RWPE1 (cell line): Measurements from ENCODE around the gene XKR8.

Source experiments
- CTCF ChIA-PET: fragments of 350-600 bp; sonication (Branson Sonifier 250); formaldehyde crosslinking; extraction: SDS; loops from one replicate; lab custom pipeline; 2021; lab: Yijun Ruan, JAX
- POLR2A ChIA-PET: fragments of 400-600 bp; formaldehyde crosslinking; extraction: SDS; loops from one replicate; lab custom pipeline; 2020; ENCODE audit warnings: antibody characterized with exemption; ENCODE audit not compliant: low non-redundant PET; lab: Yijun Ruan, JAX
- DNase-seq: peaks from one replicate; pipeline ENCODE4 v3.0.0; 2012; ENCODE audit warnings: low spot score
- H3K27ac ChIP-seq: fragments of 450-650 bp; 2 replicates; pipeline ENCODE4 v1.5.1; 2017
- TF ChIP-seq, protein P1 (sequence below): fragments of 450-650 bp; conservative IDR thresholded peaks from 2 replicates; pipeline ENCODE4 v1.5.1; 2017; ENCODE audit warnings: low read depth, mild to moderate bottlenecking

The XKR8 gene

DNA sequence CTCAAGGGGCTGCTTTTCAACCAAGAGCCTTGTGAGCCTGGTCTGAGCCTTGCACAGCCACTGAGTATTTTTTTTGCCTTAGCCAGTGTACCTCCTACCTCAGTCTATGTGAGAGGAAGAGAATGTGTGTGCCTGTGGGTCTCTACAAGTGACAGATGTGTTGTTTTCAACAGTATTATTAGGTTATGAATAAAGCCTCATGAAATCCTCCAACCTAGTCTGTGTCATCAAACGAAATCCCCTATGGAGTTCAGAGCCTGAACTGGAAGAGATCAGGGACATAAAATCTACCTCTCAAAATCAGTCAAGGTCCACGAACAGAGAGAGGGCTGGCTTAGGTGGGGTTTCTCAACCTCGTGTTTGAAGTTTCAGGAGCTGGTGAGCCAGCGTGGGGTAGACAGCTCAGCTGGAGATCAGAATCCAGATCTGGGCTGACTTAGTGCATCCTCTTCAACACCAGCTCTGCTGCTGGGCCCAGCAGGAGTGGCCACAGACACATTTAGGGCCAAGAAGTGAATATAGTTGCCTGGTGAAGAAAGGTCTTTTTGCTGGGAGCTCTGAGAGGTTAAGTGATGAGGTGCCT, 8.2 kb downstream of the XKR8 start:
- TF ChIP-seq, protein P1, sequence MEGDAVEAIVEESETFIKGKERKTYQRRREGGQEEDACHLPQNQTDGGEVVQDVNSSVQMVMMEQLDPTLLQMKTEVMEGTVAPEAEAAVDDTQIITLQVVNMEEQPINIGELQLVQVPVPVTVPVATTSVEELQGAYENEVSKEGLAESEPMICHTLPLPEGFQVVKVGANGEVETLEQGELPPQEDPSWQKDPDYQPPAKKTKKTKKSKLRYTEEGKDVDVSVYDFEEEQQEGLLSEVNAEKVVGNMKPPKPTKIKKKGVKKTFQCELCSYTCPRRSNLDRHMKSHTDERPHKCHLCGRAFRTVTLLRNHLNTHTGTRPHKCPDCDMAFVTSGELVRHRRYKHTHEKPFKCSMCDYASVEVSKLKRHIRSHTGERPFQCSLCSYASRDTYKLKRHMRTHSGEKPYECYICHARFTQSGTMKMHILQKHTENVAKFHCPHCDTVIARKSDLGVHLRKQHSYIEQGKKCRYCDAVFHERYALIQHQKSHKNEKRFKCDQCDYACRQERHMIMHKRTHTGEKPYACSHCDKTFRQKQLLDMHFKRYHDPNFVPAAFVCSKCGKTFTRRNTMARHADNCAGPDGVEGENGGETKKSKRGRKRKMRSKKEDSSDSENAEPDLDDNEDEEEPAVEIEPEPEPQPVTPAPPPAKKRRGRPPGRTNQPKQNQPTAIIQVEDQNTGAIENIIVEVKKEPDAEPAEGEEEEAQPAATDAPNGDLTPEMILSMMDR, result no peak
- ChIA-PET CTCF (interaction anchor here (0.6 kb wide), 3 partner anchors 63 to 657 kb away, joined by 3 to 6 read pairs (median 4); no protein-coding TSS in a partner anchor), POLR2A (interaction anchor here (0.6 kb wide), 1 partner anchor 301 kb away, joined by 9 read pairs; no protein-coding TSS in a partner anchor)
- no peak overlapping the region for H3K27ac ChIP-seq
- DNase-seq, result no peak

DNA sequence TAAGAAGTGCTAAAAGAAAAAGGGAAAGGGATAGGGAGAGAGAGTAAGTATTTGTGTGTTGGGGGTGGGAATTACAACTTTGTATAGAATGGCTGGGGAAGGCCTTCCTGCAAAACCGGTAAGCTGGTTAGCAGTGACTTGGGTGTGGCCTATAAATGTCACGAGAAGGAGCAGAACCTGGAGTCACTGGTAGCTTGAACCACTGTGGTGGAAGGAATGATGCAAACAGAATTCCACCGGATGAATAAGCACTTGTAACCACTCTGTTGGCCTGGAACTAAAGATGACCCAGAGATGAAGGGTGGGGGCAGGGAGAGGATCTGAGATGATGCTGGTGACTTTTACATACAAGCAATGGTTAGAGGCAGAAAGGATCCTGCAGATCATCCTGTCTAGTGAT, 8.9 kb downstream of the XKR8 start:
- TF ChIP-seq, protein P1, result no peak
- POLR2A ChIA-PET, result interaction anchor here (0.6 kb wide), 1 partner anchor 300 kb away, joined by 9 read pairs; no protein-coding TSS in a partner anchor
- H3K27ac ChIP-seq, result no peak overlapping the region

DNA sequence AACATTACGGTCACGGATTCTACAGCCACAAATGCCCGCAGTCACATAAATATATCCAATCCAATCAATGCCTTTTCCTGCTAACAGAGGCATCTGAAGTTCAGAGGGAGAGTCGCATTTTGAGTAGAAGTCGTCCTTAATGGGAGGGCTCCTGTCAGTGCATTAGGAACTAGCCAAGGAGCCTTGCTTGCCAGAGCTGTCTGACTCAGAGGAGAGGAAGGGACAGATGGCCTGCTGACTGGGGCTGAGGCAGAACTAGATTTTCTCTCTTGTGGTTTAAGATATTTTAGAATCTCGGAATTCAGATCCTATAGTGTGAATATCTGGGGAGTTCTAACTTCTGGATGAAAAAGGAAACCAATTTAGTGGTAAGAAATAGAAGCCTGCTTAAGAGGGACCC, 10.6 kb downstream of the XKR8 start:
- H3K27ac ChIP-seq, result no peak overlapping the region
- TF ChIP-seq, protein P1, result no peak
- ChIA-PET POLR2A (no interaction called here), CTCF (interaction anchor here (0.7 to 0.8 kb wide), 2 partner anchors 9 to 44 kb away, joined by 4 read pairs; no protein-coding TSS in a partner anchor)
- DNase-seq, result no peak

More for the DNA sequence above, 8.9 kb downstream of the XKR8 start:
- CTCF ChIA-PET, result interaction anchor here (0.6 kb wide), 2 partner anchors 63 to 657 kb away, joined by 4 to 6 read pairs; no protein-coding TSS in a partner anchor
- peak; percentile 40 for DNase-seq

DNA sequence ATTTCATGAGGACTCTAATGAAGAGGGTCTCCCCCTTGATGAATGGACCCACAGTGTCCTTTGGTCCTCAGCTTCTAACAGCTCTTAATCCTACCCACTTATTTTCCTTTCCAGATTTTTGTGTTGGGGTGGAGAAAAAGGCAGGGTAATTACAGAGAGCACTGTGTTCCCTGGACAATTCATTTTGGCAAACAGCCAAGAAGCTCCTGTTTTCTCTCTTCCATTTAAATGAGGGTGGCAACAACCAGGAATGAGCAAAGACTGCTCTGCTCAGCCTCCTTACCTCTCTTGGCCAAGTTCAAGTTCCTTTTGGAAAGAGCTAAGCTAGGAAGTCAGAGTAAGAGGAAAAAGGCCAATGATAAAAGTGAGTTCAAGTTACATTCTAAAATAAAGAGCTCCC, 11.9 kb downstream of the XKR8 start:
- H3K27ac ChIP-seq, result no peak overlapping the region
- POLR2A ChIA-PET, result no interaction called here
- DNase-seq, result no peak
- CTCF ChIA-PET, result interaction anchor here (1.0 kb wide), 1 partner anchor 10 kb away, joined by 5 read pairs; no protein-coding TSS in a partner anchor
- TF ChIP-seq, protein P1, result no peak

DNA sequence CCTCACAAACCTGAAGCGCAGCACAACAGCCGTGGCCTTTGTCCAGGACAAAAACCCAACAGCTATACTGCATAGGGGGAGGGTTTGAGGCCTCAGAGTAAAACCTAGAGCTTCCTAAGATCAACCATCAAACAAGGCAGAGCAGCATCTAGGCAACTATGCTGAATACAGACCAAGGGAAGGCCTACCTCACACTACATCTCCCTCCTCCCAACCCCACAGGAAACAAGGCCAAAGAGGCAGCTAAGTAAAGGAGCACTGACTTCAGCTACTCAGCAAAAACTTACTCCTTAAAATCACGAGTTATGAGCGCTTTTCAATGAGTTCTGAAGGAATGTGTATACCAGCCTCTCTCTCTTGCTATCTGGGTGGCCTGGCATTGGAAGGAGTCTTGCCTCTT, 12.4 kb downstream of the XKR8 start:
- CTCF ChIA-PET, result interaction anchor here (0.6 to 1.0 kb wide), 2 partner anchors 11 to 88 kb away, joined by 3 to 5 read pairs; no protein-coding TSS in a partner anchor
- DNase-seq, result no peak
- H3K27ac ChIP-seq, result no peak overlapping the region
- TF ChIP-seq, protein P1, result no peak
- POLR2A ChIA-PET, result no interaction called here

DNA sequence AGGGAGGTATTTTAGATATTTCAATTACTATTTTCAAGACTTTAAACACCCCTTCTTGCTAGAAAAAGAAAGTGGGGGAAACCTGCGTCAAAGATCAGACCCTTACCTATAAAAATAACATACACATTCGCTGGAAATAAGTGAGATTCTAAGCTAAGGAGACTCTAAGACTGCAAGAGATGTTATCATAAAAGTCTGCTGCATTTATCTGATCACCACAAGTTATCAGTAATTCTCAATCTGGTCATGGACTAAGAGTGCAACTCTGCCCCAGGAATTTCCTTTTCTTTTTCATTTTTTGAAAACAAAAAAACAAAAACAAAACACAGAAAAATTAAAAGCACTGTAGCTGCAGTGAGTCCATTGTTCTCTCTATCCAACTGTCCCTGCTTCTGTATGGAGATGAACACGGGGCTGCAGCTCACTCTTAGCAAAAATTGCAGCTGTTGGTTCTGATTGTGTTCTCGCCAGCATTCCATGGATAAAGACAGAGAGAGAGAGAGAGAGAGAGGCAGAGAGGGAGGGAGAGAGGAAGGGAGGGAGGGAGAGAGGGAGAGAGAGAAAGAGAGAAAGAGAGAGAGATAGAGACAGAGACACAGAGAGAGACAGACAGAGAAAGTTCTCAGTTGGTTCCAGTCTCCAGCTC, 14.1 kb downstream of the XKR8 start:
- ChIA-PET CTCF (interaction anchor here (0.7 to 1.1 kb wide), 2 partner anchors 12 to 14 kb away, joined by 3 to 5 read pairs; partner anchors contain the start of gene XKR8), POLR2A (no interaction called here)
- TF ChIP-seq, protein P1, result no peak
- DNase-seq, result no peak
- no peak overlapping the region for H3K27ac ChIP-seq
